Endometrium (tissue), 2 donors: ENCODE measurements around the gene KLHL33.
"Not testable (repeated sequence)": the region's sequence is repeated elsewhere in the genome, so short reads cannot be mapped to it uniquely, and the experiment has no call there.

Experiments
- FAIRE-seq: peaks from 2 replicates; lab custom pipeline; 2012; peaks lifted over from hg19 to GRCh38; lab: Jason Lieb, UNC
- donor health status: control.
- donor health status: control.

KLHL33 gene

GRCh38 chr14:20446889-20447288 lies 10.9 kb upstream of the KLHL33 start:
- FAIRE-seq, result no peak

GRCh38 chr14:20443650-20444049 lies 7.7 kb upstream of the KLHL33 start:
- FAIRE-seq, result not testable (repeated sequence)

- FAIRE-seq, result no peak
Measured at GRCh38 chr14:20441461-20441860, 5.5 kb upstream of the KLHL33 start.

GRCh38 chr14:20440882-20441281 lies 4.9 kb upstream of the KLHL33 start:
- FAIRE-seq, result no peak

- no peak for FAIRE-seq
Measured at GRCh38 chr14:20440465-20440864, 4.5 kb upstream of the KLHL33 start.

- FAIRE-seq, result no peak
Measured at GRCh38 chr14:20438664-20439063, 2.7 kb upstream of the KLHL33 start.

- FAIRE-seq, result no peak
Measured at GRCh38 chr14:20436363-20436755, 393 bp upstream of the KLHL33 start.

- FAIRE-seq, result no peak
Measured at GRCh38 chr14:20434701-20435581, 1.0 kb downstream of the KLHL33 start.

- no peak for FAIRE-seq
Measured at GRCh38 chr14:20429801-20430669, 5.9 kb downstream of the KLHL33 start.

- no peak for FAIRE-seq
Measured at GRCh38 chr14:20428802-20429201, 7.2 kb downstream of the KLHL33 start.

- FAIRE-seq, result no peak
Measured at GRCh38 chr14:20428010-20428365, 8.0 kb downstream of the KLHL33 start.

GRCh38 chr14:20427231-20428009 lies 8.5 kb downstream of the KLHL33 start:
- FAIRE-seq, result no peak

- FAIRE-seq, result no peak
Measured at GRCh38 chr14:20424851-20425250, 11.1 kb downstream of the KLHL33 start.

- no peak for FAIRE-seq
Measured at GRCh38 chr14:20422886-20423285, 13.1 kb downstream of the KLHL33 start.

- FAIRE-seq, result no peak
Measured at GRCh38 chr14:20421267-20421666, 14.7 kb downstream of the KLHL33 start.

GRCh38 chr14:20419419-20419818 lies 16.5 kb downstream of the KLHL33 start:
- no peak for FAIRE-seq

GRCh38 chr14:20418501-20418909 lies 17.5 kb downstream of the KLHL33 start:
- FAIRE-seq, result no peak

- FAIRE-seq, result no peak
Measured at GRCh38 chr14:20417250-20418186, 18.4 kb downstream of the KLHL33 start.

- FAIRE-seq, result no peak
Measured at GRCh38 chr14:20416223-20416622, 19.7 kb downstream of the KLHL33 start.

GRCh38 chr14:20415782-20416206 lies 20.2 kb downstream of the KLHL33 start:
- no peak for FAIRE-seq

GRCh38 chr14:20413744-20414082 lies 22.3 kb downstream of the KLHL33 start:
- FAIRE-seq, result no peak
